Natural killer cell treated with Interleukin-12 subunit alpha and Interleukin-12 subunit beta and Interleukin-15 and Interleukin-18, amount 100 ng/mL, for 72 hours (primary cell): ENCODE data around the gene ANKRD36. TPM values are rescaled to one million over a fixed set of nuclear protein-coding genes. Genes with fewer than 3 reads are reported as not detected.
"Not testable (repeated sequence)": the region's sequence is repeated elsewhere in the genome, so short reads cannot be mapped to it uniquely, and the experiment has no call there.

Experiments
- ATAC-seq, 2 donors: fragments of 150-1000 bp; cut with Tn5 transposase in 1 of 2; sonication (Bioruptor Pico), chemical (Tn5 transposase) in 1 of 2; 2 replicates each; pipeline ENCODE4 v1.10.0; 2021
- DNase-seq: peaks from one replicate; pipeline ENCODE4 v3.0.0; 2022; ENCODE audit warnings: low spot score
- H3K27ac Mint-ChIP-seq, 2 donors: 1 replicate in 1 of 2; 2 replicates in 1 of 2; pipeline ENCODE4 v1.8.0; 2022; ENCODE audit warnings: mixed read lengths in 2 of 2, mild to moderate bottlenecking in 1 of 2, moderate library complexity in 1 of 2
- H3K27me3 Mint-ChIP-seq, 2 donors: 1 replicate in 1 of 2; 2 replicates in 1 of 2; pipeline ENCODE4 v1.8.0; 2022; ENCODE audit warnings: mixed read lengths in 2 of 2
- H3K36me3 Mint-ChIP-seq: one replicate; pipeline ENCODE4 v1.8.0; 2022; ENCODE audit warnings: mixed read lengths
- H3K4me1 Mint-ChIP-seq, 2 donors: 1 replicate in 1 of 2; 2 replicates in 1 of 2; pipeline ENCODE4 v1.8.0; 2022; ENCODE audit warnings: low read depth in 2 of 2, mixed read lengths in 2 of 2, mild to moderate bottlenecking in 1 of 2
- H3K4me3 Mint-ChIP-seq: one replicate; pipeline ENCODE4 v1.8.0; 2022; ENCODE audit warnings: mixed read lengths
- H3K9me3 Mint-ChIP-seq: 2 replicates; pipeline ENCODE4 v1.8.0; 2022; ENCODE audit warnings: mixed read lengths
- total RNA-seq, 2 donors: library from RNA; stranded (reverse); gene quantifications; one replicate each; pipeline ENCODE4 v1.2.3, GENCODE V29; 2022

Gene ANKRD36
- total RNA-seq, 2 donors from 2014 or later = 28.5 to 71.0 TPM

GRCh38 chr2:97276232-97276798 lies 163.4 kb downstream of the ANKRD36 start:
- ATAC-seq, H3K27me3 Mint-ChIP-seq, DNase-seq, H3K4me1 Mint-ChIP-seq, H3K4me3 Mint-ChIP-seq, H3K9me3 Mint-ChIP-seq, H3K36me3 Mint-ChIP-seq, H3K27ac Mint-ChIP-seq: not testable (repeated sequence)

GRCh38 chr2:97285187-97285586 lies 172.2 kb downstream of the ANKRD36 start:
- not testable (repeated sequence) for H3K27ac Mint-ChIP-seq, H3K27me3 Mint-ChIP-seq, H3K4me1 Mint-ChIP-seq, H3K36me3 Mint-ChIP-seq, H3K4me3 Mint-ChIP-seq, ATAC-seq, DNase-seq, H3K9me3 Mint-ChIP-seq

- H3K4me3 Mint-ChIP-seq, H3K4me1 Mint-ChIP-seq, H3K36me3 Mint-ChIP-seq, DNase-seq, H3K27ac Mint-ChIP-seq, H3K9me3 Mint-ChIP-seq, ATAC-seq, H3K27me3 Mint-ChIP-seq: not testable (repeated sequence)
Measured at GRCh38 chr2:97293687-97294086, 180.7 kb downstream of the ANKRD36 start.

Other genes starting within 250 kb of the ANKRD36 start
- 10 to 100 TPM; 17.0 to 18.0 TPM for gene SEMA4C, start 243.1 kb upstream of the ANKRD36 start, total RNA-seq
- gene FAM178B, start 126.6 kb upstream of the ANKRD36 start, total RNA-seq = not detected
- 10 to 100 TPM; 14.3 to 16.6 TPM for gene FAHD2B, start 18.3 kb upstream of the ANKRD36 start, total RNA-seq